Uterus (tissue), 2 donors: Measurements from ENCODE around the gene PRODH2.

Experiments
- POLR2A ChIP-seq, 2 donors: fragments of 450-650 bp; IDR thresholded peaks; one replicate each; pipeline ENCODE4 v1.6.1; 2016; ENCODE audit warnings: antibody characterized with exemption in 2 of 2, mild to moderate bottlenecking in 1 of 2, moderate library complexity in 1 of 2
- TF ChIP-seq, protein P1 (sequence below), 4 experiments: fragments of 200-600 bp in 2 of 4; fragments of 450-650 bp in 2 of 4; sonication (generic) in 2 of 4; IDR thresholded peaks; one replicate each; pipeline ENCODE4 v1.5.1; 2016 to 2019; ENCODE audit warnings: antibody characterized with exemption in 4 of 4, mild to moderate bottlenecking in 2 of 4, moderate library complexity in 1 of 4

DNA sequence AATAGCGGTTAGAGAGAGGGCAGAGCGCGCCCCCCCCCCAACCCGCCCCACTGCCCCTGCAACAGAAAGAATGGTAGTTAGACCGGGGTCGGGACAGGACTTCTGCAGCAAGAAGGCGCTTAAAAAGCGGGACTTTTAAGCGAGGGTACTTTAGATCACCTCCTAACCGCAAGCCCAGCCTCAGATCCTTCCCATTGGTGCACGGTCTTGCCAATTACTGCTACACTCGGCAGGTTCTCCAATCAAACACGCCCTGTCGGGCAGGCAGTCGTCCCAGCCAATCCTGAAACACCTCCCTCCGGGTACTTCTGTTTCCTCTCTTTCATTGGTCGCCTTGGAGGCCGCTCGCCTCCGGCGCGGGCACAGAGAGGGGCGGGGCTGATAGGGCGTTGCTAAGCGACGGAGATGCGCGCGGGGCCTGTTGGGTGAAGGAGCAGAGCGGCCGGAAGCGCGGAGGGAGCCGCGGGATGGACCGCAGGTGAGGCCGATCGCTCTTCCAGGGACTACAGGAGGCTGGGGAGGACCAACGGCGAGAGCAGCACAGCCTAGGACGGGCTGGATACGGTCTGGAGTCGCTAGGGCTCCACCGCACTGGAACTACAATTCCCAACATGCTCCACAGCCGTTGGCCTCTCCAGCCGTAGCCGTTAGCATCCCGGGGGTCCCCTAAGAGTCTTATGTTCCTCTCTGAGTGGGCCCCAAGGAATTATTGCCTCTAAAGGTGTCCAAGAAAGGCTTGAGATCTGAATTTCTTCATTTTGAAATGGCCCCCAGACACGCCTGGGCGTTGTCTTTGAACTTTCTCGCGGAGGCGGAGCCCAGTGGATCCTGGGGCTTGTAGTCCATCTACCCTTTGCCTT, 54.7 kb downstream of the PRODH2 start, which contains the start of gene PROSER3:
- TF ChIP-seq, protein P1, sequence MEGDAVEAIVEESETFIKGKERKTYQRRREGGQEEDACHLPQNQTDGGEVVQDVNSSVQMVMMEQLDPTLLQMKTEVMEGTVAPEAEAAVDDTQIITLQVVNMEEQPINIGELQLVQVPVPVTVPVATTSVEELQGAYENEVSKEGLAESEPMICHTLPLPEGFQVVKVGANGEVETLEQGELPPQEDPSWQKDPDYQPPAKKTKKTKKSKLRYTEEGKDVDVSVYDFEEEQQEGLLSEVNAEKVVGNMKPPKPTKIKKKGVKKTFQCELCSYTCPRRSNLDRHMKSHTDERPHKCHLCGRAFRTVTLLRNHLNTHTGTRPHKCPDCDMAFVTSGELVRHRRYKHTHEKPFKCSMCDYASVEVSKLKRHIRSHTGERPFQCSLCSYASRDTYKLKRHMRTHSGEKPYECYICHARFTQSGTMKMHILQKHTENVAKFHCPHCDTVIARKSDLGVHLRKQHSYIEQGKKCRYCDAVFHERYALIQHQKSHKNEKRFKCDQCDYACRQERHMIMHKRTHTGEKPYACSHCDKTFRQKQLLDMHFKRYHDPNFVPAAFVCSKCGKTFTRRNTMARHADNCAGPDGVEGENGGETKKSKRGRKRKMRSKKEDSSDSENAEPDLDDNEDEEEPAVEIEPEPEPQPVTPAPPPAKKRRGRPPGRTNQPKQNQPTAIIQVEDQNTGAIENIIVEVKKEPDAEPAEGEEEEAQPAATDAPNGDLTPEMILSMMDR (IDR thresholded peaks at IDR 0.05): no peak
- peak; percentile 26 to 89 for TF ChIP-seq POLR2A (IDR thresholded peaks at IDR 0.05)
